HepG2 (cell line): ENCODE results near the gene EMC8. TPM values are rescaled to one million over a fixed set of nuclear protein-coding genes. Genes with fewer than 3 reads are reported as not detected.

ENCODE experiments used
- ASH2L ChIP-seq: fragments of 300-600, 200-600 bp; sonication (generic); IDR thresholded peaks from 2 replicates; pipeline ENCODE4 v1.7.0; 2017; ENCODE audit warnings: low read depth, mild to moderate bottlenecking, moderate library complexity, mixed read lengths, low read length; ENCODE audit not compliant: insufficient read length
- DMTF1 ChIP-seq: sonication (generic); formaldehyde crosslinking; IDR thresholded peaks from 2 replicates; pipeline ENCODE4 v1.4.0; 2020; ENCODE audit warnings: mild to moderate bottlenecking, missing genetic modification reagents
- DNMT1 ChIP-seq: sonication (generic); formaldehyde crosslinking; IDR thresholded peaks from 2 replicates; pipeline ENCODE4 v1.5.1; 2020; ENCODE audit warnings: mild to moderate bottlenecking, missing genetic modification reagents
- FOSL1 ChIP-seq: sonication (generic); formaldehyde crosslinking; IDR thresholded peaks from 2 replicates; pipeline ENCODE4 v1.9.0; 2021; ENCODE audit warnings: missing genetic modification reagents, borderline replicate concordance
- GTF2F1 ChIP-seq: fragments of 150-350 bp; IDR thresholded peaks from 2 replicates; pipeline ENCODE4 v1.6.1; 2014; ENCODE audit warnings: low read length
- HNF4G ChIP-seq, 2 experiments: sonication (generic) in 1 of 2; formaldehyde crosslinking in 1 of 2; IDR thresholded peaks; 2 replicates each; pipeline versions ENCODE4 v1.4.0 to v1.6.1; 2011 to 2020; ENCODE audit warnings: borderline replicate concordance in 2 of 2, low read depth in 2 of 2, mild to moderate bottlenecking in 2 of 2, low read length in 1 of 2, missing genetic modification reagents in 1 of 2, moderate library complexity in 1 of 2
- IKZF1 ChIP-seq: fragments of 450-650 bp; IDR thresholded peaks from 2 replicates; pipeline ENCODE4 v1.7.1; 2016
- ISL2 ChIP-seq: sonication (generic); formaldehyde crosslinking; IDR thresholded peaks from 2 replicates; pipeline ENCODE4 v1.5.0; 2020; ENCODE audit warnings: missing genetic modification reagents
- NAIF1 ChIP-seq: sonication (generic); formaldehyde crosslinking; IDR thresholded peaks from 2 replicates; pipeline ENCODE4 v1.5.0; 2020; ENCODE audit warnings: mild to moderate bottlenecking, missing genetic modification reagents, borderline replicate concordance
- RFX1 ChIP-seq: fragments of 450-650 bp; IDR thresholded peaks from 2 replicates; pipeline ENCODE4 v1.6.1; 2017
- SPEN ChIP-seq: sonication (generic); formaldehyde crosslinking; IDR thresholded peaks from 2 replicates; pipeline ENCODE4 v1.5.1; 2020; ENCODE audit warnings: low read depth, mild to moderate bottlenecking, missing genetic modification reagents
- SRSF1 ChIP-seq: fragments of 200-400 bp; formaldehyde crosslinking; optimal IDR thresholded peaks from 2 replicates; pipeline ENCODE3; 2017; ENCODE audit warnings: mild to moderate bottlenecking, low read depth, low read length, moderate library complexity
- ZNF20 ChIP-seq: sonication (generic); formaldehyde crosslinking; IDR thresholded peaks from 2 replicates; pipeline ENCODE4 v1.4.0; 2020; ENCODE audit warnings: mild to moderate bottlenecking, moderate library complexity, missing genetic modification reagents
- ZNF329 ChIP-seq: sonication (generic); formaldehyde crosslinking; IDR thresholded peaks from 2 replicates; pipeline ENCODE4 v1.9.0; 2021; ENCODE audit warnings: low read depth, mild to moderate bottlenecking, missing genetic modification reagents
- ZNF460 ChIP-seq: sonication (generic); formaldehyde crosslinking; IDR thresholded peaks from 2 replicates; pipeline ENCODE4 v1.5.1; 2020; ENCODE audit warnings: missing genetic modification reagents, mild to moderate bottlenecking, borderline replicate concordance
- ZNF557 ChIP-seq: sonication (generic); formaldehyde crosslinking; IDR thresholded peaks from 2 replicates; pipeline ENCODE4 v1.4.0; 2020; ENCODE audit warnings: missing genetic modification reagents
- ZNF619 ChIP-seq: sonication (generic); formaldehyde crosslinking; IDR thresholded peaks from 2 replicates; pipeline ENCODE4 v1.4.0; 2020; ENCODE audit warnings: mild to moderate bottlenecking, missing genetic modification reagents
- ZNF674 ChIP-seq: sonication (generic); formaldehyde crosslinking; IDR thresholded peaks from 2 replicates; pipeline ENCODE4 v1.5.0; 2020; ENCODE audit warnings: low read depth, mild to moderate bottlenecking, missing genetic modification reagents
- ZNF790 ChIP-seq: sonication (generic); formaldehyde crosslinking; IDR thresholded peaks from 2 replicates; pipeline ENCODE4 v1.8.0; 2022; ENCODE audit warnings: missing genetic modification reagents, mild to moderate bottlenecking, borderline replicate concordance
- polyA plus RNA-seq, 8 experiments: library from polyadenylated mRNA; depleted of rRNA in 3 of 8; stranded (reverse) in 7 of 8; unstranded in 1 of 8; fragments of >200 nt; fragmentation: Illumina TruSeq in 4 of 8; extraction: Trizol in 4 of 8; gene quantifications; 2 replicates each; pipeline versions ENCODE4 v1.2.1 to v1.2.3, GENCODE V29; 2011 to 2016; ENCODE audit warnings: low read depth in 4 of 8, missing spikeins in 1 of 8, mixed read lengths in 1 of 8; ENCODE audit not compliant: insufficient read depth in 1 of 8
- total RNA-seq, 5 experiments: library from RNA; depleted of rRNA; stranded (reverse); fragments of >200 nt; fragmentation: Illumina TruSeq; extraction: Trizol; gene quantifications; 2 replicates each; pipeline ENCODE4 v1.2.3, GENCODE V29; 2016; ENCODE audit warnings: low read depth in 1 of 5
- TF ChIP-seq, protein P1 (sequence below): sonication (generic); formaldehyde crosslinking; IDR thresholded peaks from 2 replicates; pipeline ENCODE4 v1.4.0; 2020; ENCODE audit warnings: missing genetic modification reagents
- TF ChIP-seq, protein P2 (sequence below): sonication (generic); formaldehyde crosslinking; IDR thresholded peaks from 2 replicates; pipeline ENCODE4 v1.5.0; 2020; ENCODE audit warnings: missing genetic modification reagents, mild to moderate bottlenecking, borderline replicate concordance
- TF ChIP-seq, protein P3 (sequence below): IDR thresholded peaks from 2 replicates; pipeline ENCODE4 v1.6.1; 2016; ENCODE audit warnings: missing biosample characterization, missing genetic modification reagents, low read depth

Gene EMC8
- total and polyA plus RNA-seq, 2 of the 13 experiments (the other 11 are each of a cell fraction or from before 2014, with no cell fraction given) = 55.0 to 76.0 TPM

GRCh38 chr16:85821390-85822135 lies 22.2 kb upstream of the EMC8 start (continued):
- TF ChIP-seq, protein P1, sequence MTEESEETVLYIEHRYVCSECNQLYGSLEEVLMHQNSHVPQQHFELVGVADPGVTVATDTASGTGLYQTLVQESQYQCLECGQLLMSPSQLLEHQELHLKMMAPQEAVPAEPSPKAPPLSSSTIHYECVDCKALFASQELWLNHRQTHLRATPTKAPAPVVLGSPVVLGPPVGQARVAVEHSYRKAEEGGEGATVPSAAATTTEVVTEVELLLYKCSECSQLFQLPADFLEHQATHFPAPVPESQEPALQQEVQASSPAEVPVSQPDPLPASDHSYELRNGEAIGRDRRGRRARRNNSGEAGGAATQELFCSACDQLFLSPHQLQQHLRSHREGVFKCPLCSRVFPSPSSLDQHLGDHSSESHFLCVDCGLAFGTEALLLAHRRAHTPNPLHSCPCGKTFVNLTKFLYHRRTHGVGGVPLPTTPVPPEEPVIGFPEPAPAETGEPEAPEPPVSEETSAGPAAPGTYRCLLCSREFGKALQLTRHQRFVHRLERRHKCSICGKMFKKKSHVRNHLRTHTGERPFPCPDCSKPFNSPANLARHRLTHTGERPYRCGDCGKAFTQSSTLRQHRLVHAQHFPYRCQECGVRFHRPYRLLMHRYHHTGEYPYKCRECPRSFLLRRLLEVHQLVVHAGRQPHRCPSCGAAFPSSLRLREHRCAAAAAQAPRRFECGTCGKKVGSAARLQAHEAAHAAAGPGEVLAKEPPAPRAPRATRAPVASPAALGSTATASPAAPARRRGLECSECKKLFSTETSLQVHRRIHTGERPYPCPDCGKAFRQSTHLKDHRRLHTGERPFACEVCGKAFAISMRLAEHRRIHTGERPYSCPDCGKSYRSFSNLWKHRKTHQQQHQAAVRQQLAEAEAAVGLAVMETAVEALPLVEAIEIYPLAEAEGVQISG (CRISPR knock-in tag) = 0 out of 2 replicates have a peak, but pooled peaks have one; percentile 25
- TF ChIP-seq DNMT1 (CRISPR knock-in tag) (no peak), IKZF1 (no peak), DMTF1 (no peak), ZNF557 (no peak), HNF4G (IDR thresholded peaks at IDR 0.05; ENCODE audit: borderline replicate concordance, low read depth, low read length) (no peak), HNF4G (CRISPR knock-in tag; IDR thresholded peaks at IDR 0.05; ENCODE audit: borderline replicate concordance, low read depth) (no peak), ZNF460 (CRISPR knock-in tag) (no peak), GTF2F1 (no peak), NAIF1 (CRISPR knock-in tag) (no peak), ZNF329 (CRISPR knock-in tag) (no peak), ZNF20 (CRISPR knock-in tag) (no peak), RFX1 (no peak), ISL2 (CRISPR knock-in tag) (peak; percentile 38; the same call in 1 of the 2 replicates), ASH2L (no peak), ZNF619 (CRISPR knock-in tag) (peak; percentile 88), SPEN (peak; percentile 70; the same call in 1 of the 2 replicates), ZNF790 (CRISPR knock-in tag) (no peak), FOSL1 (CRISPR knock-in tag) (no peak), ZNF674 (CRISPR knock-in tag) (no peak), SRSF1 (no peak)
- TF ChIP-seq, protein P2, sequence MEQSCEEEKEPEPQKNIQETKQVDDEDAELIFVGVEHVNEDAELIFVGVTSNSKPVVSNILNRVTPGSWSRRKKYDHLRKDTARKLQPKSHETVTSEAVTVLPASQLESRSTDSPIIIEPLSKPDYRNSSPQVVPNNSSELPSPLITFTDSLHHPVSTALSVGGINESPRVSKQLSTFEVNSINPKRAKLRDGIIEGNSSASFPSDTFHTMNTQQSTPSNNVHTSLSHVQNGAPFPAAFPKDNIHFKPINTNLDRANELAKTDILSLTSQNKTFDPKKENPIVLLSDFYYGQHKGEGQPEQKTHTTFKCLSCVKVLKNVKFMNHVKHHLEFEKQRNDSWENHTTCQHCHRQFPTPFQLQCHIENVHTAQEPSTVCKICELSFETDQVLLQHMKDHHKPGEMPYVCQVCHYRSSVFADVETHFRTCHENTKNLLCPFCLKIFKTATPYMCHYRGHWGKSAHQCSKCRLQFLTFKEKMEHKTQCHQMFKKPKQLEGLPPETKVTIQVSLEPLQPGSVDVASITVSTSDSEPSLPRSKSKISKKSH = peak; percentile 44; the same call in 1 of the 2 replicates
- TF ChIP-seq, protein P3, sequence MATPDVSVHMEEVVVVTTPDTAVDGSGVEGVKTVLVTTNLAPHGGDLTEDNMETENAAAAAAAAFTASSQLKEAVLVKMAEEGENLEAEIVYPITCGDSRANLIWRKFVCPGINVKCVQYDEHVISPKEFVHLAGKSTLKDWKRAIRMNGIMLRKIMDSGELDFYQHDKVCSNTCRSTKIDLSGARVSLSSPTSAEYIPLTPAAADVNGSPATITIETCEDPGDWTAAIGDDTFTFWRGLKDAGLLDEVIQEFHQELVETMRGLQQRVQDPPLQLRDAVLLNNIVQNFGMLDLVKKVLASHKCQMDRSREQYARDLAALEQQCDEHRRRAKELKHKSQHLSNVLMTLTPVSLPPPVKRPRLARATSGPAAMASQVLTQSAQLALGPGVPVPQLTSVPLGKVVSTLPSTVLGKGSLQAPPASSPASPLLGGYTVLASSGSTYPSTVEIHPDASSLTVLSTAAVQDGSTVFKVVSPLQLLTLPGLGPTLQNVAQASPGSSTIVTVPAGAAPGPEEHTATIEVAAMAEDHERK (CRISPR knock-in tag) = no peak
